HepG2 (cell line): ENCODE measurements around the gene JAK1.

Experiments
- BCLAF1 ChIP-seq: fragments of 450-650 bp; IDR thresholded peaks from 2 replicates; pipeline ENCODE4 v1.6.1; 2017; ENCODE audit warnings: mild to moderate bottlenecking
- BRD4 ChIP-seq: sonication (generic); formaldehyde crosslinking; IDR thresholded peaks from 2 replicates; pipeline ENCODE4 v1.4.0; 2020; ENCODE audit warnings: missing genetic modification reagents
- CTCF ChIP-seq: sonication (generic); formaldehyde crosslinking; IDR thresholded peaks from 2 replicates; pipeline ENCODE4 v1.5.0; 2020; ENCODE audit warnings: mild to moderate bottlenecking, missing genetic modification reagents, moderate library complexity
- EZH2 ChIP-seq: conservative IDR thresholded peaks from 2 replicates; pipeline ENCODE4 v1.6.1; 2012; ENCODE audit warnings: mild to moderate bottlenecking, low read depth, low read length, moderate library complexity
- FOXP4 ChIP-seq: sonication (generic); formaldehyde crosslinking; IDR thresholded peaks from 2 replicates; pipeline ENCODE4 v1.4.0; 2020; ENCODE audit warnings: missing genetic modification reagents
- GLMP ChIP-seq: sonication (generic); formaldehyde crosslinking; IDR thresholded peaks from 2 replicates; pipeline ENCODE4 v1.9.0; 2021; ENCODE audit warnings: missing genetic modification reagents, mild to moderate bottlenecking, borderline replicate concordance
- HNRNPK ChIP-seq: fragments of 200-400 bp; formaldehyde crosslinking; IDR thresholded peaks from 2 replicates; pipeline ENCODE4 v1.6.1; 2018; ENCODE audit warnings: low read length, low read depth, moderate library complexity, mild to moderate bottlenecking; ENCODE audit not compliant: poor library complexity, severe bottlenecking
- POLR2A ChIP-seq, 2 experiments: IDR thresholded peaks; 2 replicates each; pipeline ENCODE4 v1.6.1; 2011; ENCODE audit warnings: low read depth in 2 of 2, low read length in 2 of 2, mild to moderate bottlenecking in 1 of 2, moderate library complexity in 1 of 2; ENCODE audit not compliant: insufficient read depth in 1 of 2
- TCF7 ChIP-seq: sonication (generic); IDR thresholded peaks from 2 replicates; pipeline ENCODE4 v1.6.1; 2016; ENCODE audit warnings: antibody characterized with exemption, low read depth
- ZBTB20 ChIP-seq: sonication (generic); formaldehyde crosslinking; IDR thresholded peaks from 2 replicates; pipeline ENCODE4 v1.8.1; 2023; ENCODE audit warnings: missing genetic modification reagents, low read depth, mild to moderate bottlenecking, borderline replicate concordance
- ZNF264 ChIP-seq: sonication (generic); formaldehyde crosslinking; IDR thresholded peaks from 2 replicates; pipeline ENCODE4 v1.4.0; 2020; ENCODE audit warnings: missing genetic modification reagents

GRCh38 chr1:64881281-64881680, 85.1 kb downstream of the JAK1 start:
- TF ChIP-seq CTCF (CRISPR knock-in tag) (no peak), ZNF264 (CRISPR knock-in tag) (no peak), BCLAF1 (no peak), TCF7 (no peak), GLMP (CRISPR knock-in tag) (no peak), POLR2A (IDR thresholded peaks at IDR 0.05; ENCODE audit: insufficient read depth in 1 of 2, low read depth in 2 of 2, low read length in 2 of 2) (no peak), BRD4 (no peak), FOXP4 (CRISPR knock-in tag) (no peak), HNRNPK (no peak), EZH2 (no peak), ZBTB20 (no peak)
